GM21717 (cell line): ENCODE measurements around the gene IRF1.
"Not testable (repeated sequence)": the region's sequence is repeated elsewhere in the genome, so short reads cannot be mapped to it uniquely, and the experiment has no call there.

Source experiments
- ATAC-seq: cut with Tn5 transposase; IDR thresholded peaks from one replicate; pipeline ENCODE4 v1.9.1; 2021; ENCODE audit warnings: mild to moderate bottlenecking, moderate library complexity; ENCODE audit not compliant: unreplicated experiment

IRF1 gene

DNA sequence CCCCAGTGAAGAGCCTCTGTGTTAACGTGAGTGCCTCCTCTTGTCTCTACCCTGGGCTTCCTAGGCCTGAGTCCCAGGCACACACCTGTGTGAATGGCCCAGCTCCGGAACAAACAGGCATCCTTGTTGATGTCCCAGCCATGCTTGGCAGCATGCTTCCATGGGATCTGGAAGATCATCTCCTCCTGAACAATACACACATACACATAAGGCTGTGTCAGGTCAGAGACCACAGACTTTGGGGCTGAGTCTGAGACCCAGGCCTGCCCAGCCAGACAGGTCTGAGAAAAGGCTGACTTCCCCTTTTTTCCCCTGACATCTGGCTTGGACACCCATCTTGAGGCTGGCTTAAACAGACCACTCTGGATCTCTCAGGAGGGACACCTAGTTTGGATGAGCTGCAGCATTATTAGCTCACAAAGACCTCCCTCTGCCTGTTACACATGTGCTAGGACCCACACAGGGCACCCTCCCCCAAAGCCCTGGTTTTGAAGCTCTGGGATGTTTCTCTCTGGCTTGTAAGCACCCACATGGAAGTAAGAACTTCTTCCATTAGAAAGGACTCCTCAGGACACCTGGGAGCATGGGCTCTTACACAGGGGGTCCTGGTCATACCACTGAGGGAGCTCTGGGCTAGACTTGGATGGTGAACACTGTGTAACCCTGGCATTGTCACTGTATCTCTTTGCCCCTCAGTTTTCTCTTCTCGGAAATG is 2.6 kb downstream of the IRF1 start:
- no peak for ATAC-seq

DNA sequence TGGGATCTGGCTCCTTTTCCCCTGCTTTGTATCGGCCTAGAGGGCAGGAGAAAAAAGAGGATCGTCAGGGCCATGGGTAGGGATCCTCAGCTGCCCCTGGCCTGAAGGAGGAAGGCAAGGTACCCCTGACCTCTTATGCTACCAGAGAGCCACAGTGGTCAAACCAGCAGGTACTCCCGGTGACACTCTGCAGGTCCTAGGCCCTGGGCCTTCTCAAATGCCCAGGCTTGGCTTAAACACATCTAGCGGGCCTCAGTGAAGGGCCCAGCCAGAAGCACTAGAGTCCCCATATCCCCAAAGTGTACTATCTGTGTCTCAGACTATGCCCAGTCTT is 3.5 kb downstream of the IRF1 start:
- no peak for ATAC-seq

DNA sequence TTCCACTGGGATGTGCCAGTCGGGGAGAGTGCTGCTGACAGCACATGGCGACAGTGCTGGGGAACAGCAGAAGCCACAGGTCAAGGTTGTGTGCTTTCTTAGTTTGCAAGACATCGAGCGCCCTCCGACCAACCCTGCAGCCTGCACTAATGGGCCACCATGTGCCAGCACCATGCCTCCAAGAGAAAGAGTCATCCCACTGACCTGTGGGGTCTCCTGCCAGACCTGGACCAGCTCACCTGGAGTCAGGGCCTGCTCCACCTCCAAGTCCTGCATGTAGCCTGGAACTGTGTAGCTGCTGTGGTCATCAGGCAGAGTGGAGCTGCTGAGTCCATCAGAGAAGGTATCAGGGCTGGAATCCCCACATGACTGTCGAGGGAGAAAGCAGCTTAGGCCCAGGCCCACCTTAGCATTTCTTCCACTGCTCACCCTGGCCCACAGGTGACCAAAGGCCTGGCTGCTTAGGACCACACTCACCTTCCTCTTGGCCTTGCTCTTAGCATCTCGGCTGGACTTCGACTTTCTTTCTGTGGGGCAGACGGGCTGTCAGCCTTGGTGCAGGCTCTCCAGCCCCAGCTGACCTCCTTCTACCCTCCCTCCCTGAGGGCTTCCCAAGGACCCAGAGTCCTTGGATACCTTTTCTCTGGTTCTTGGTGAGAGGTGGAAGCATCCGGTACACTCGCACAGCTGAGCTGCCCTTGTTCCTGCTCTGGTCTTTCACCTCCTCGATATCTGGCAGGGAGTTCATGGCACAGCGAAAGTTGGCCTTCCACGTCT is 4.1 kb downstream of the IRF1 start:
- ATAC-seq = no peak

DNA sequence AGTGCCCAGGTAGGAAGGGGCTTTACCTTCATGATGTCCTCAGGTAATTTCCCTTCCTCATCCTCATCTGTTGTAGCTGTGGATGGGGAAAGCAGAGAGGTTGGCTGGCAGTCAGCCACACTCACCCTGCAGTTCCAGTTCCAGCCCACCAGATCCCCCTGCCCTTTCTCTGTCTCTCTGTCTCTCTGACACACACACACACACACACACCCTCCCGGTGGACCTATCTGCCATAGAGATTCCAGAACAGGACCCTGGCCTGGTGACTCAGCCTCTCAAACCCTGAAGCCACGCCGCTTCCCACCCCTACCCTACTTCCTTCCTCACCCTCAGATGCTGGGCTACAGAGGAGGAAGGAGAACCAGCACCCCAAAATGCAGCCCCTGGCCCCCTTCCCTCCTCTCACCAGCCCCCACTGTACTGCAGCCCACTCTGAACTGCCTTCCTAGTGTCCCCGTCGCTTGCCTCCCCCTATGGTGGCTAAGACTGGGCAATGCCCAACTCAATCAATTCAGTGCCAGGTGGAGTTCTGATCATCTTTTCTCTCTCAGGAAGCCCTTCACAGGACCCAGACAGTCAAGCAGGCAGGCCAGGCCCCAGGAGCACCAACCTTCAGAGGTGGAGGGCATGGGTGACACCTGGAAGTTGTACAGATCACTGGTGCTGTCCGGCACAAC is 4.8 kb downstream of the IRF1 start:
- ATAC-seq = no peak

DNA sequence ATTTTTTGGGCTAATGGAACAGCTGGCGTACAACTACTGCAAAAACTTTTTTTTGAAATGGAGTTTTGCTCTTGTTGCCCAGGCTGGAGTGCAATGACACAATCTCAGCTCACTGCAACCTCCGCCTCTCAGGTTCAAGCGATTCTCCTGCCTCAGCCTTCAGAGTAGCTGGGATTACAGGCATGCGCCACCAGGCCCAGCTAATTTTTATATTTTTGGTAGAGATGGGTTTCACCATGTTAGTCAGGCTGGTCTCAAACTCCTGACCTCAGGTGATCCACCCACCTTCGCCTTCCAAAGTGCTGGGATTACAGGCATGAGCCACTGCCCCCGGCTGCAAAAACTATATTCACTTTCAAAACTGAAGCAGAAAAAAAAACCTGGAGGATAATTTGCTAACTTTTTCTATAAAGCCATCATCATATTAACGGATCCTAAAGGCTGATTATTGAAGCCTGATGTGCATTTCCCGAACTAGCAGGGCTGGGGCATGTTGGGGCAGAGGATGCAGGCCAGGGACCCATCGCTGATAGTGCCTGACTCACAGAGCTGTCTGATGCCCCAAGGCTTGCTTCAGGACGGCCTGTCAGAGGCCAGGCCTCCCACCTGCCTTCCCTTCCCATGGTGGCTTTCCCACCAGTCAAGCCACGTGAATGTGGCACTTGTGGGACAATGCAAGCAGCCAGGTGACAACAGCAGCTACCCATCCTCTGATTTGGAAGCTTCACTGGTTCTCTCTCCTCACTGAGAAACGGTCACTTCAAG is 5.5 kb downstream of the IRF1 start:
- not testable (repeated sequence) for ATAC-seq

GRCh38 chr5:132484391-132484725 is 6.2 kb downstream of the IRF1 start:
- no peak for ATAC-seq

DNA sequence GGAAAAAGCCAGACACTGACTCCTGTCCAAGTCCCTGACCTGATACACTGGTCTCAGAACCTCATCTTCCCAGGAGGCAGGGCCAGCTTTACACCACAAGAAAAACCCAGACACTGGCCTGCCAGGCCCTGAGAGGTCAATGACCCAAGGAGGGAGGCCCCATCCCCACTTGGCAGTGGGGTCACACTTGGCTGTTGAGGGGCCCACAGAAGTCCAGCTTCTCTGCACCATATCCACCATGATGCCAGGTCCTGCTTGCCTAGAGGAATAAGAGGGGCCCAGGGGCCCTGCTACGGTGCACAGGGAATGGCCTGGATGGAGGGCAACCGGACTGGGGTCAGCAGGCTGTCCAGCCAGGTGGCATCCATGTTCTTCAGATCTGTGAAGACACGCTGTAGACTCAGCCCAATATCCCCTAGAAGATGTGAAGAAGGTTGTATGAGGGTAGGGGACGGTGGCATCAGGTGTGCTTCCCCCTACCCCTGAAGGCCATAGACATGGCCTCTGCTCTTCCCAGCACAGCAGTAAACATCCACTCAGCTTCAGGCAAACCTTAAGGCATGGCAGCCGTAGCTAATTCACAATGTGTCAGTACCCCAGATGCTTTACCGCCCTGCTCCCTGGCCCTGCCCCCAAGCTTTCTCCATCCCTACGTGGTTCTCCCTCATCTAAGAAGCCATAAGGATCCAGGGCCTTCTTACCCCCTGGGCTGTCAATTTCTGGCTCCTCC is 6.7 kb downstream of the IRF1 start:
- ATAC-seq = no peak

DNA sequence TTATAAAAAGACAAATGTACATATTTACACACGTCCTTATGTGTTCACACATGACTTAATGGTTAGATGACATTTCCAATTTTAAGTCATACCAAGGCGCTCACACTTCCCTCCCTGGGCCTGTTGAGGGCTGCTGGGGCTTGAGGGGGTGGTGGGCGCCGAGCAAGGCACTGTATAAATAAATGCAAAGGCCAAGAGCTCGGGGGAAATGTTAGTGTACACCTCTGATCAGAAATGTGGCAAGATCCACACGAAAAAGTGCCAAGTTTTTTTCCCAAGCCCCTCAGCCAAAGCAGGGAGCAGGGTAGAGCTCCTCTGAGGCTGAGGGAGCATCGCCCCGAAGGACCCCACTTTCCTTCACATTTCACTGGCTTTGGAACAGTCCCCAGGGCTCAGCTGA is 7.5 kb downstream of the IRF1 start:
- ATAC-seq = no peak

DNA sequence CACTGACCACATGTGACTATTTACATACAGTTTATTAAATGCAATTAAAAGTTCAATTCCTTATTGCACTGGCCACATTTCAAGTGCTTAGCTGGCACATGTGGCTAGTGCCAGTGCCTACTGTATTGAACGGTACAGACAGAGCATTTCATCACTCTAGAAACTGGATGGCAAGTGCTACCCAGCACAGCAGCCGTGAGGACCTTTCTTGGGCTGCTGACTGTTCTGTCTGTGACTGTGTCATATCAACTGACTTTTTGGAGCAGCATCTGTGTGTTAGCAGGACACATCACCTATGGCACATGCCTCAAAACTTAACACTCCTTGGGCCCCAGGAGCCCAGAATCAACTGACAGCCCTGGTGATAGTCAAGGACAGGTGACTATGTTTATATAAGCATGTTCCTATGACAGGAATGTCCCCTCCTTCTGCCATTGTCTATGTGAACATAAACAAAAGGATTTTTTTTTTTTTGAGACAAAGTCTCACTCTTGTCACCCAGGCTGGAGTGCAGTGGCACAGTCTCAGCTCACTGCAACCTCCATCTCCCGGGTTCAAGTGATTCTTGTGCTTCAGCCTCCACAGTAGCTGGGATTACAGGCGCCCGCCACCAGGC is 8.9 kb downstream of the IRF1 start:
- no peak for ATAC-seq

- no peak for ATAC-seq
Observed at GRCh38 chr5:132480893-132481595, 9.5 kb downstream of the IRF1 start.

- ATAC-seq = no peak
Observed at GRCh38 chr5:132480546-132480892, 10.1 kb downstream of the IRF1 start.

DNA sequence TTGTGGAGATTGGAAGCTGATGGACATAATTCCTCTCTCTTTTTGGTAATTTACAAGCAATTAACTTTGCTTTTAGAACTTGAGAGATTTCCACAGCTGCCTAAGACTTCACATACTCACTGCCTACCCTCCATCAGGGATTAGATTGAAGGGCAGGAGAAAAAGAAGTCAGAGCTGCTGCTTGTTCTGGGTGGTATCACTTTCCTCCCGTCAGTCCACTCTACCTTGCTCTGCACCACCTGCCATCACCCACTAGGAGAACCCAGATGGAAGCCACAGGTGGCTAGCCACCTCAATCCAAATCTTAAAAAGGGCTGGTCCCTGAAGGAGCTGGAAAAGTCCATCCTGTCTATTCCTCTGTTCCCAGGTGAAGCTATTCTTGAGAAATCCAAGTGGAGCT is 10.5 kb downstream of the IRF1 start:
- ATAC-seq = no peak

- no peak for ATAC-seq
Observed at GRCh38 chr5:132479111-132479951, 11.2 kb downstream of the IRF1 start.

GRCh38 chr5:132478366-132478871 is 12.2 kb downstream of the IRF1 start:
- ATAC-seq = no peak

GRCh38 chr5:132477784-132478365 is 12.7 kb downstream of the IRF1 start:
- ATAC-seq = no peak

- ATAC-seq = no peak
Observed at GRCh38 chr5:132476876-132477781, 13.4 kb downstream of the IRF1 start.
